Esophagus squamous epithelium (tissue), 5 donors: Measurements from ENCODE around the gene SLC25A51. TPM values are rescaled to one million over a fixed set of nuclear protein-coding genes. Genes with fewer than 3 reads are reported as not detected.

Experiments
- DNase-seq: peaks from one replicate; lab custom pipeline; 2025; lab: John Stamatoyannopoulos, UW
- H3K27ac ChIP-seq, 4 donors: fragments of 200-600 bp; sonication (generic); one replicate each; pipeline ENCODE4 v1.5.1; 2016 to 2019; ENCODE audit warnings: mild to moderate bottlenecking in 1 of 4
- H3K27me3 ChIP-seq, 4 donors: fragments of 200-600 bp; sonication (generic); 1 replicate in 3 of 4; 2 replicates in 1 of 4; pipeline versions ENCODE4 v1.5.1 to v1.6.0; 2017 to 2021; ENCODE audit warnings: antibody characterized with exemption in 1 of 4
- H3K36me3 ChIP-seq, 3 donors: fragments of 200-600 bp; sonication (generic); one replicate each; pipeline ENCODE4 v1.5.1; 2016 to 2019
- H3K4me1 ChIP-seq, 3 donors: fragments of 200-600 bp; sonication (generic); one replicate each; pipeline ENCODE4 v1.5.1; 2017 to 2019
- H3K4me3 ChIP-seq, 4 donors: fragments of 200-600 bp; sonication (generic); 1 replicate in 3 of 4; 2 replicates in 1 of 4; pipeline ENCODE4 v1.5.1; 2016 to 2019; ENCODE audit warnings: mild to moderate bottlenecking in 2 of 4, moderate library complexity in 1 of 4
- H3K9me3 ChIP-seq, 3 donors: fragments of 200-600 bp; sonication (generic); one replicate each; pipeline ENCODE4 v1.5.1; 2016 to 2019
- CTCF ChIP-seq, 6 experiments: fragments of 450-650 bp in 4 of 6; fragments of 200-600 bp in 2 of 6; sonication (generic) in 2 of 6; IDR thresholded peaks; one replicate each; pipeline ENCODE4 v1.5.1; 2016 to 2019; ENCODE audit warnings: antibody characterized with exemption in 6 of 6, mild to moderate bottlenecking in 4 of 6, moderate library complexity in 4 of 6
- POLR2A ChIP-seq, 4 donors: fragments of 450-650 bp; IDR thresholded peaks; one replicate each; pipeline ENCODE4 v1.6.1; 2017; ENCODE audit warnings: antibody characterized with exemption in 4 of 4, mild to moderate bottlenecking in 4 of 4, moderate library complexity in 3 of 4
- WGBS, 2 donors: methylation state at CpG; one replicate each; pipeline ENCODE4 v1.1.5; 2018; 5-methylcytosine and 5-hydroxymethylcytosine counted together
- intact Hi-C: fragments of 100-400 bp; cut with DNase I; formaldehyde crosslinking; loops from one replicate; pipeline ENCODE4 v1.15.0; 2022
- total RNA-seq, 4 donors: library from RNA; depleted of rRNA; stranded (reverse); fragments of >200 nt; gene quantifications; one replicate each; pipeline ENCODE4 v1.1.0, GENCODE V29; 2016
- donor health status: DM: yes; HTN: yes; CAD: no.

Gene SLC25A51
- total RNA-seq, 4 donors from 2014 or later = 18.2 to 30.3 (median 20.3) TPM

GRCh38 chr9:37946041-37946440 lies 42.1 kb upstream of the SLC25A51 start:
- H3K27ac ChIP-seq = no peak overlapping the region
- H3K36me3 ChIP-seq = peaks cover 16 to 82% (median 20%) of the 10 kb centered on the region in 3 donors
- DNase-seq = no peak
- H3K9me3 ChIP-seq = no peaks in the 10 kb centered on the region
- H3K4me3 ChIP-seq = no peak overlapping the region
- no peaks in the 10 kb centered on the region for H3K27me3 ChIP-seq
- peaks cover 16 to 49% (median 24%) of the 10 kb centered on the region in 3 donors for H3K4me1 ChIP-seq
- 96% methylated on average over 4 of the region's 8 CpGs; no CpG with 5 or more reads in 1 of the 2 donors for WGBS, 2 donors
- intact Hi-C loops = no loop called here
- TF ChIP-seq CTCF (IDR thresholded peaks at IDR 0.05) (no peak), POLR2A (IDR thresholded peaks at IDR 0.05) (no peak)

DNA sequence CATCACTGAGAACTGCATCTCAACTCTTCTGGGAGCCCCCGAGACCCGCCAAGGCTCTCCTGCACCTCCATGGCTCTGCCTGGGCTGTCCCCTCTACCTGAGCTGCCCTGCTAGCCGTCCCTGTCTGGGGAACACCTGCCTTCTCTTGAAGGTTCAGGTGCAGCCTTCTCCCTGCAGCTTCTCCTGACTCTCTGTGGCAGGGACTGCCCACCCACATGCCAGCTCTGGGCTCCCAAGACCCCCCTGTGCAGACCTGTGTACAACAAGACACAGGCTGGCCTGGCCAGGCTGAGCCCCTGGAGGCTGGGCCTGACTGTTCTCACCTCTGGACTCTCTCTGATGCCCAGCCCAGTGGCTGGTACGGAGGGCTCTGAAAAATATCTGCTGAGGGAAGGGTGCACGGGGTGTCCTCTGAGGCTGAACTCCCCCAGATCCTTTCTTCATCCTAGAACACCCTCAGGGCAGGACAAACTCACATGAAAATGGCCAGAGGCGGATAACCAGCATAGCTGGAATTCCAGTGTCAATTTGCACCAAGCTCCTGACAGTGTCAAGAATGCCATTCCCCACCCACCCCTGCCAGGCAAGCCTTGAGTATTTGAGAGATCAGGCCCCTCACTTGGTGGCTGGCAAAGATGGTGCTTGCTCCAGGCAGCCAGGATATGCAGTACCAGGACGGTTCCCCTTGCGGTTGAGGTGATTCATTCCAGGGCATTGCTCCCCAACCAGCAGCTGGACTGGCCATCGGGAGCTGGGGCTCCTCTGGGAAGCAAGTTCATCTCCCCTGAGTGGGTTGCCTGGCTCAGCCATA lies 40.9 kb upstream of the SLC25A51 start:
- no peak for DNase-seq
- H3K27me3 ChIP-seq = no peaks in the 10 kb centered on the region
- peaks cover 16 to 80% (median 20%) of the 10 kb centered on the region in 3 donors for H3K36me3 ChIP-seq
- intact Hi-C loops = no loop called here
- peak overlapping the region in 1 of 4 donors; percentile 37 for H3K27ac ChIP-seq
- peaks cover 16 to 49% (median 24%) of the 10 kb centered on the region in 3 donors for H3K4me1 ChIP-seq
- H3K9me3 ChIP-seq = no peaks in the 10 kb centered on the region
- no peak overlapping the region for H3K4me3 ChIP-seq
- TF ChIP-seq CTCF (IDR thresholded peaks at IDR 0.05) (no peak), POLR2A (IDR thresholded peaks at IDR 0.05) (no peak)
- 72 to 73% methylated on average over 2 to 4 of the region's 9 CpGs for WGBS, 2 donors

- Histone ChIP-seq H3K27me3 (no peaks in the 10 kb centered on the region), H3K9me3 (no peaks in the 10 kb centered on the region), H3K36me3 (peaks cover 16 to 80% (median 20%) of the 10 kb centered on the region in 3 donors), H3K4me3 (no peak overlapping the region), H3K27ac (peak overlapping the region in 3 of 4 donors; percentile 0 to 37 (median 27)), H3K4me1 (peaks cover 16 to 54% (median 24%) of the 10 kb centered on the region in 3 donors)
- DNase-seq = no peak
- no peak for TF ChIP-seq POLR2A (IDR thresholded peaks at IDR 0.05)
- no peak for TF ChIP-seq CTCF (IDR thresholded peaks at IDR 0.05)
- intact Hi-C loops = no loop called here
- 60 to 66% methylated on average over 2 to 6 of the region's 7 CpGs for WGBS, 2 donors
Observed at GRCh38 chr9:37944266-37944650, 40.3 kb upstream of the SLC25A51 start.

- H3K27ac ChIP-seq = peak overlapping the region in 3 of 4 donors; percentile 0 to 37 (median 27)
- peaks cover 16 to 60% (median 30%) of the 10 kb centered on the region in 3 donors for H3K4me1 ChIP-seq
- intact Hi-C loops = no loop called here
- 29 to 43% methylated on average over 7 to 11 of the region's 12 CpGs for WGBS, 2 donors
- no peak overlapping the region for H3K4me3 ChIP-seq
- no peak for TF ChIP-seq POLR2A (IDR thresholded peaks at IDR 0.05)
- no peak for TF ChIP-seq CTCF (IDR thresholded peaks at IDR 0.05)
- peaks cover 16 to 78% (median 20%) of the 10 kb centered on the region in 3 donors for H3K36me3 ChIP-seq
- no peaks in the 10 kb centered on the region for H3K9me3 ChIP-seq
- DNase-seq = no peak
- no peaks in the 10 kb centered on the region for H3K27me3 ChIP-seq
Observed at GRCh38 chr9:37943345-37944265, 39.7 kb upstream of the SLC25A51 start.
